B cell (primary cell): ENCODE results near the gene HOXD3. TPM values are rescaled to one million over a fixed set of nuclear protein-coding genes. Genes with fewer than 3 reads are reported as not detected.
A peak's percentile ranks its signal among the peaks of the same experiment; 100 is the strongest.

ENCODE experiments used
- ATAC-seq: fragments of 200-7000 bp; cut with Tn5 transposase; one replicate; pipeline ENCODE4 v1.10.0; 2021; ENCODE audit warnings: low read depth, mild to moderate bottlenecking, moderate number of reproducible peaks, moderate library complexity
- CTCF ChIA-PET: fragments of 350-600 bp; sonication (Branson Sonifier 250); formaldehyde crosslinking; loops from one replicate; lab custom pipeline; 2021; ENCODE audit warnings: antibody characterized with exemption, inconsistent platforms; lab: Charles Lee
- POLR2A ChIA-PET: fragments of 350-600 bp; sonication (Branson Sonifier 250); formaldehyde crosslinking; loops from one replicate; lab custom pipeline; 2021; ENCODE audit warnings: antibody characterized with exemption; lab: Charles Lee
- DNase-seq: peaks from one replicate; pipeline ENCODE4 v3.0.0; 2013
- H2AFZ ChIP-seq: 2 replicates; pipeline ENCODE4 v1.6.1; 2012; ENCODE audit warnings: mild to moderate bottlenecking, low read depth, low read length; ENCODE audit not compliant: insufficient read depth, poor library complexity, severe bottlenecking
- H3K27ac ChIP-seq, 2 donors: 1 replicate in 1 of 2; 2 replicates in 1 of 2; pipeline ENCODE4 v1.5.1; 2012 to 2013; ENCODE audit warnings: low read length in 2 of 2, mild to moderate bottlenecking in 2 of 2, moderate library complexity in 1 of 2
- H3K27me3 ChIP-seq, 4 experiments: fragments of 200-600 bp in 1 of 4; sonication (generic) in 1 of 4; replicated peaks in 1 of 4; 1 replicate in 2 of 4; 2 replicates in 2 of 4; pipeline versions ENCODE4 v1.6.1 to v1.7.0; 2013 to 2016; ENCODE audit warnings: low read length in 3 of 4, mild to moderate bottlenecking in 2 of 4, mixed read lengths in 1 of 4, moderate library complexity in 1 of 4; ENCODE audit not compliant: insufficient read depth in 4 of 4, control insufficient read depth in 3 of 4; ENCODE audit errors: control extremely low read depth in 1 of 4
- H3K36me3 ChIP-seq, 2 experiments: replicated peaks in 1 of 2; 1 replicate in 1 of 2; 2 replicates in 1 of 2; pipeline versions ENCODE4 v1.6.1 to v1.7.1; 2013; ENCODE audit warnings: low read length in 1 of 2; ENCODE audit not compliant: insufficient read depth in 2 of 2, control insufficient read depth in 1 of 2; ENCODE audit errors: control extremely low read depth in 1 of 2, extremely low read depth in 1 of 2
- H3K4me1 ChIP-seq, 2 donors: fragments of 200-600 bp in 1 of 2; sonication (generic) in 1 of 2; 1 replicate in 1 of 2; 2 replicates in 1 of 2; pipeline versions ENCODE4 v1.5.1 to v1.6.1; 2013 to 2017; ENCODE audit warnings: low read length in 2 of 2; ENCODE audit not compliant: control insufficient read depth in 2 of 2, insufficient read depth in 2 of 2
- H3K4me2 ChIP-seq: replicated peaks from 2 replicates; pipeline ENCODE3; 2012; ENCODE audit warnings: mild to moderate bottlenecking, low read depth, low read length; ENCODE audit not compliant: poor library complexity, severe bottlenecking
- H3K4me3 ChIP-seq, 5 experiments: fragments of 200-600 bp in 1 of 5; sonication (generic) in 1 of 5; 1 replicate in 3 of 5; 2 replicates in 2 of 5; pipeline versions ENCODE4 v1.5.1 to v1.7.0; 2011 to 2016; ENCODE audit warnings: low read length in 4 of 5, mild to moderate bottlenecking in 4 of 5, low read depth in 2 of 5, control low read depth in 1 of 5, moderate library complexity in 1 of 5; ENCODE audit not compliant: insufficient read depth in 1 of 5; ENCODE audit errors: control extremely low read depth in 1 of 5, extremely low read depth in 1 of 5
- H3K79me2 ChIP-seq: fragments of 200-600 bp; sonication (generic); one replicate; pipeline ENCODE4 v1.6.0; 2016; ENCODE audit warnings: low read length; ENCODE audit not compliant: control insufficient read depth, insufficient read depth
- H3K9ac ChIP-seq: fragments of 200-600 bp; sonication (generic); 2 replicates; pipeline ENCODE4 v1.6.1; 2017; ENCODE audit warnings: mild to moderate bottlenecking, low read length, moderate library complexity
- H3K9me3 ChIP-seq, 3 donors: one replicate each; pipeline versions ENCODE4 v1.6.1 to v1.7.1; 2013; ENCODE audit warnings: low read length in 2 of 3; ENCODE audit not compliant: control insufficient read depth in 2 of 3, insufficient read depth in 1 of 3; ENCODE audit errors: control extremely low read depth in 1 of 3
- H4K20me1 ChIP-seq: 2 replicates; pipeline ENCODE4 v1.6.0; 2012; ENCODE audit warnings: mild to moderate bottlenecking, low read length; ENCODE audit not compliant: insufficient read depth, control insufficient read depth, poor library complexity, severe bottlenecking
- H3K27ac Mint-ChIP-seq: one replicate; pipeline ENCODE4 v1.8.0; 2021; ENCODE audit warnings: mixed read lengths
- H3K27me3 Mint-ChIP-seq: one replicate; pipeline ENCODE4 v1.8.0; 2021; ENCODE audit warnings: mixed read lengths
- H3K4me1 Mint-ChIP-seq: one replicate; pipeline ENCODE4 v1.8.0; 2021; ENCODE audit warnings: mixed read lengths
- H3K4me3 Mint-ChIP-seq: one replicate; pipeline ENCODE4 v1.8.0; 2021; ENCODE audit warnings: mixed read lengths
- H3K9me3 Mint-ChIP-seq: one replicate; pipeline ENCODE4 v1.8.0; 2022; ENCODE audit warnings: mixed read lengths; ENCODE audit not compliant: insufficient read depth
- CTCF ChIP-seq: fragments of 200-600 bp; IDR thresholded peaks from one replicate; pipeline ENCODE4 v1.8.0; 2022; ENCODE audit warnings: antibody characterized with exemption, mild to moderate bottlenecking
- EZH2 ChIP-seq: IDR thresholded peaks from 2 replicates; pipeline ENCODE4 v1.6.1; 2012; ENCODE audit warnings: borderline replicate concordance, low read depth, mild to moderate bottlenecking, moderate library complexity, low read length; ENCODE audit not compliant: insufficient read depth, poor library complexity, severe bottlenecking
- WGBS: methylation state at CpG from one replicate; pipeline ENCODE4 v1.1.5; 2013; ENCODE audit warnings: missing lambda C conversion rate; ENCODE audit not compliant: insufficient coverage; 5-methylcytosine and 5-hydroxymethylcytosine counted together
- intact Hi-C: fragments of 100-400 bp; cut with micrococcal nuclease; formaldehyde crosslinking; loops from one replicate; pipeline ENCODE4 v1.10.0; 2022
- polyA plus RNA-seq: library from polyadenylated mRNA; depleted of rRNA; stranded (reverse); fragments of >200 nt; gene quantifications from 2 replicates; pipeline ENCODE4 v1.2.3, GENCODE V29; 2012
- total RNA-seq, 2 donors: library from RNA; stranded (reverse); fragments of 120-200 nt in 1 of 2; gene quantifications; 1 replicate in 1 of 2; 2 replicates in 1 of 2; pipeline versions ENCODE4 v1.2.3 to v1.2.4, GENCODE V29; 2013 to 2022

HOXD3 gene
- total and polyA plus RNA-seq, 2 donors (not counting 1 experiment from before 2014, with no cell fraction given) = not detected

GRCh38 chr2:176123411-176124109, 33.5 kb upstream of the HOXD3 start:
- Mint-ChIP-seq H3K9me3 (peaks cover 2% of the 10 kb centered on the region), H3K27me3 (peaks cover 80% of the 10 kb centered on the region), H3K4me1 (peaks cover 20% of the 10 kb centered on the region), H3K4me3 (peak overlapping the region; percentile 26), H3K27ac (no peak overlapping the region)
- no peak overlapping the region for H2AFZ ChIP-seq
- no peak for DNase-seq
- intact Hi-C loops = no loop called here
- H3K27me3 ChIP-seq = peaks cover 0 to 91% (median 73%) of the 10 kb centered on the region in 4 experiments
- no peaks in the 10 kb centered on the region for H4K20me1 ChIP-seq
- H3K4me3 ChIP-seq = no peak overlapping the region
- TF ChIP-seq EZH2 = no peak
- no peaks in the 10 kb centered on the region for H3K79me2 ChIP-seq
- H3K27ac ChIP-seq = no peak overlapping the region
- no peak for ATAC-seq
- no peak overlapping the region for H3K9ac ChIP-seq
- H3K36me3 ChIP-seq = no peaks in the 10 kb centered on the region
- CTCF ChIA-PET = interaction anchor here (1.2 kb wide), 1 partner anchor 331 kb away, joined by 3 read pairs; no protein-coding TSS in a partner anchor
- whole genome bisulfite sequencing = 14% methylated on average over 35 of the region's 40 CpGs
- H3K9me3 ChIP-seq = peaks cover 0 to 45% (median 0%) of the 10 kb centered on the region in 3 donors
- POLR2A ChIA-PET = no interaction called here
- H3K4me1 ChIP-seq = peaks cover 9 to 38% of the 10 kb centered on the region in 2 donors
- H3K4me2 ChIP-seq = peak overlapping the region; percentile 72

DNA sequence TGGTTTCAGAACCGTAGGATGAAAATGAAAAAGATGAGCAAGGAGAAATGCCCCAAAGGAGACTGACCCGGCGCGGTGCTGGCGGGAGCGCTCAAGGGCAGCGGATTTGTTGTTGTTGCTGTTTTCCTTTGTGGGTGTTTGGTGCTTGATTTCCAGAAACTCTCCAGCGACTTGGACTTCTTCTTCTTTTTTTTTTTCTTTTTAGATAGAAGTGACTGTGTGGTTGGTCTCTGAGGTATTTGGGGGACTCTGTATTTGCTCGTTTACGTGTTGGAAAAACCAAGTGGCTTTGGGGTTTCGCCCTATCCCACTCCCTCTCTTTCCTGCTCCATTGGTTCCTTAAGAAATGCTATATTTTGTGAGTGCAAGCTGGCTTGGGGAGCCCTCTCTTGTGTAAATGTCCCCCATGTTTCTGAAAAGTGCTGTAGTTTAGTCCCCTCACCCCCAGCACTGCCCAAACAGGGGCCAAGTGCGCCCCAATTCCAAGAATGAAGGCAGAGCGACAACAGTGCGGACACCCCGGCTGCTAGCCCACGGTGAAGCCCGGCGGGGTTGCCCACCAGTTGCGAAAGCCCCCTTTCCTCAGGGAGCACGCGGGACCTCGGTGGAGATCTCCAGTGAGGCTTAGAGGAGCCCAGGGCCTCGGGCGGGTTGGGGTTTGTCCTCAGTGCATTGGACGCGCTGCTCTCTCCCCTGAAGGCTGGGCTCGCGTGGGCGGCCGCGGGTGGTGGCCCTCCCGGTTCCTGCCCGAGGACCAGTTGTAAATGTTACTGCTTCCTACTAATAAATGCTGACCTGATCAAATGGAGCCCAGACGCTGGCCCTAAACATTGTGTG, 32.8 kb upstream of the HOXD3 start:
- Histone ChIP-seq H2AFZ (no peak overlapping the region), H3K9me3 (peaks cover 0 to 50% (median 0%) of the 10 kb centered on the region in 3 donors), H3K36me3 (no peaks in the 10 kb centered on the region), H3K4me3 (no peak overlapping the region), H4K20me1 (no peaks in the 10 kb centered on the region), H3K27me3 (peaks cover 0 to 93% (median 73%) of the 10 kb centered on the region in 4 experiments), H3K4me2 (no peak overlapping the region), H3K79me2 (no peaks in the 10 kb centered on the region), H3K27ac (no peak overlapping the region), H3K9ac (no peak overlapping the region), H3K4me1 (peaks cover 17 to 41% of the 10 kb centered on the region in 2 donors)
- intact Hi-C loops = no loop called here
- DNase-seq = no peak
- TF ChIP-seq CTCF = no peak
- no peak for TF ChIP-seq EZH2
- CTCF ChIA-PET = interaction anchor here (1.1 to 4.6 kb wide), 2 partner anchors 527 to 530 kb away, joined by 4 to 100 read pairs; no protein-coding TSS in a partner anchor
- Mint-ChIP-seq H3K4me3 (peak overlapping the region; percentile 26), H3K9me3 (peaks cover 2% of the 10 kb centered on the region), H3K4me1 (peaks cover 19% of the 10 kb centered on the region), H3K27me3 (peaks cover 77% of the 10 kb centered on the region), H3K27ac (no peak overlapping the region)
- POLR2A ChIA-PET = no interaction called here
- ATAC-seq = no peak
- 16% methylated on average over 30 of the region's 34 CpGs for WGBS
